ENCODE data around the gene KIF15.

KIF15 gene

GRCh38 chr3:44772099-44772442, 10.5 kb downstream of the KIF15 start:
- no peak overlapping the region for H2BK15ac ChIP-seq (ENCODE audit: low read depth, poor library complexity, severe bottlenecking)
- H3K4me1 ChIP-seq (ENCODE audit: control insufficient read depth, insufficient read depth, low read depth, low read length) = no peaks in the 10 kb centered on the region
- no peak overlapping the region for H4K8ac ChIP-seq (ENCODE audit: low read length)
- H2BK5ac ChIP-seq (ENCODE audit: low read depth, low read length, poor library complexity, severe bottlenecking) = no peak overlapping the region
- WGBS = 100% methylated on average over 1 of the region's 1 CpG
- H3K79me1 ChIP-seq (replicated peaks; ENCODE audit: low read length, poor library complexity, severe bottlenecking) = peaks cover 38% of the 10 kb centered on the region
- H3K36me3 ChIP-seq (ENCODE audit: control insufficient read depth in 1 of 2, insufficient read depth in 2 of 2, low read depth in 1 of 2, low read length in 2 of 2) = peaks cover 0 to 3% of the 10 kb centered on the region in 2 experiments
- H3K4me3 ChIP-seq (ENCODE audit: insufficient read depth in 1 of 2, low read depth in 1 of 2, low read length in 2 of 2) = no peak overlapping the region
- H4K91ac ChIP-seq (ENCODE audit: low read length) = no peak overlapping the region
- H3K14ac ChIP-seq (ENCODE audit: low read length in 2 of 2) = no peak overlapping the region
- H3K9me3 ChIP-seq (ENCODE audit: control insufficient read depth, low read length) = peaks cover 56% of the 10 kb centered on the region
- no peak overlapping the region for H2AK5ac ChIP-seq (ENCODE audit: low read length, severe bottlenecking)
- no peak overlapping the region for H3K9ac ChIP-seq (ENCODE audit: low read length)
- no peak overlapping the region for H3K4me2 ChIP-seq (ENCODE audit: low read length, poor library complexity, severe bottlenecking)
- no peak overlapping the region for H2BK120ac ChIP-seq (ENCODE audit: low read depth, low read length)
- H2AFZ ChIP-seq (ENCODE audit: low read depth, low read length) = no peak overlapping the region
- no peak for DNase-seq
- no peak overlapping the region for H3K4ac ChIP-seq (ENCODE audit: low read depth in 1 of 2, low read length in 2 of 2)
- H3K18ac ChIP-seq (ENCODE audit: low read depth in 1 of 2, low read length in 2 of 2) = no peak overlapping the region
- no peaks in the 10 kb centered on the region for H3K27me3 ChIP-seq (ENCODE audit: control insufficient read depth in 1 of 2, insufficient read depth in 1 of 2, low read length in 2 of 2)
- no peak overlapping the region for H3K23ac ChIP-seq (ENCODE audit: low read length in 2 of 2)
- no peak overlapping the region for H2BK12ac ChIP-seq (ENCODE audit: low read length in 2 of 2)
- no peak overlapping the region for H3K27ac ChIP-seq (ENCODE audit: low read length, poor library complexity, severe bottlenecking)

- Histone ChIP-seq H3K14ac (ENCODE audit: low read length in 2 of 2) (no peak overlapping the region), H2BK5ac (ENCODE audit: low read depth, low read length, poor library complexity, severe bottlenecking) (no peak overlapping the region), H3K27ac (ENCODE audit: low read length, poor library complexity, severe bottlenecking) (no peak overlapping the region), H3K9me3 (ENCODE audit: control insufficient read depth, low read length) (no peaks in the 10 kb centered on the region), H2AK5ac (ENCODE audit: low read length, severe bottlenecking) (no peak overlapping the region), H3K4me2 (ENCODE audit: low read length, poor library complexity, severe bottlenecking) (no peak overlapping the region), H4K91ac (ENCODE audit: low read length) (no peak overlapping the region), H3K4me1 (ENCODE audit: control insufficient read depth, insufficient read depth, low read depth, low read length) (no peaks in the 10 kb centered on the region), H3K18ac (ENCODE audit: low read depth in 1 of 2, low read length in 2 of 2) (no peak overlapping the region), H3K79me1 (replicated peaks; ENCODE audit: low read length, poor library complexity, severe bottlenecking) (peaks cover 1% of the 10 kb centered on the region), H3K4ac (ENCODE audit: low read depth in 1 of 2, low read length in 2 of 2) (no peak overlapping the region), H3K4me3 (ENCODE audit: insufficient read depth in 1 of 2, low read depth in 1 of 2, low read length in 2 of 2) (no peak overlapping the region), H3K23ac (ENCODE audit: low read length in 2 of 2) (no peak overlapping the region), H3K9ac (ENCODE audit: low read length) (no peak overlapping the region), H2BK120ac (ENCODE audit: low read depth, low read length) (no peak overlapping the region), H2BK12ac (ENCODE audit: low read length in 2 of 2) (no peak overlapping the region), H3K27me3 (ENCODE audit: control insufficient read depth in 1 of 2, insufficient read depth in 1 of 2, low read length in 2 of 2) (no peaks in the 10 kb centered on the region), H2AFZ (ENCODE audit: low read depth, low read length) (no peak overlapping the region), H3K36me3 (ENCODE audit: control insufficient read depth in 1 of 2, insufficient read depth in 2 of 2, low read depth in 1 of 2, low read length in 2 of 2) (peaks cover 0 to 5% of the 10 kb centered on the region in 2 experiments), H4K8ac (ENCODE audit: low read length) (no peak overlapping the region), H2BK15ac (ENCODE audit: low read depth, poor library complexity, severe bottlenecking) (no peak overlapping the region)
- 95% methylated on average over 4 of the region's 4 CpGs for WGBS
- DNase-seq = no peak
These were observed 21.3 kb downstream of the KIF15 start for GRCh38 chr3:44782891-44783290.

- H2BK15ac ChIP-seq (ENCODE audit: low read depth, poor library complexity, severe bottlenecking) = no peak overlapping the region
- WGBS = 92% methylated on average over 4 of the region's 4 CpGs
- no peaks in the 10 kb centered on the region for H3K27me3 ChIP-seq (ENCODE audit: control insufficient read depth in 1 of 2, insufficient read depth in 1 of 2, low read length in 2 of 2)
- H2AK5ac ChIP-seq (ENCODE audit: low read length, severe bottlenecking) = no peak overlapping the region
- no peak overlapping the region for H3K14ac ChIP-seq (ENCODE audit: low read length in 2 of 2)
- H2AFZ ChIP-seq (ENCODE audit: low read depth, low read length) = no peak overlapping the region
- H3K9ac ChIP-seq (ENCODE audit: low read length) = no peak overlapping the region
- H4K91ac ChIP-seq (ENCODE audit: low read length) = no peak overlapping the region
- H3K36me3 ChIP-seq (ENCODE audit: control insufficient read depth in 1 of 2, insufficient read depth in 2 of 2, low read depth in 1 of 2, low read length in 2 of 2) = peaks cover 0 to 9% of the 10 kb centered on the region in 2 experiments
- no peak overlapping the region for H3K23ac ChIP-seq (ENCODE audit: low read length in 2 of 2)
- H2BK5ac ChIP-seq (ENCODE audit: low read depth, low read length, poor library complexity, severe bottlenecking) = no peak overlapping the region
- no peak overlapping the region for H2BK120ac ChIP-seq (ENCODE audit: low read depth, low read length)
- H3K9me3 ChIP-seq (ENCODE audit: control insufficient read depth, low read length) = no peaks in the 10 kb centered on the region
- H3K27ac ChIP-seq (ENCODE audit: low read length, poor library complexity, severe bottlenecking) = no peak overlapping the region
- no peak for DNase-seq
- H3K4me2 ChIP-seq (ENCODE audit: low read length, poor library complexity, severe bottlenecking) = no peak overlapping the region
- no peak overlapping the region for H3K4me3 ChIP-seq (ENCODE audit: insufficient read depth in 1 of 2, low read depth in 1 of 2, low read length in 2 of 2)
- H3K79me1 ChIP-seq (replicated peaks; ENCODE audit: low read length, poor library complexity, severe bottlenecking) = no peaks in the 10 kb centered on the region
- H3K18ac ChIP-seq (ENCODE audit: low read depth in 1 of 2, low read length in 2 of 2) = no peak overlapping the region
- no peaks in the 10 kb centered on the region for H3K4me1 ChIP-seq (ENCODE audit: control insufficient read depth, insufficient read depth, low read depth, low read length)
- H4K8ac ChIP-seq (ENCODE audit: low read length) = no peak overlapping the region
- no peak overlapping the region for H3K4ac ChIP-seq (ENCODE audit: low read depth in 1 of 2, low read length in 2 of 2)
- no peak overlapping the region for H2BK12ac ChIP-seq (ENCODE audit: low read length in 2 of 2)
These were observed 33.6 kb downstream of the KIF15 start for GRCh38 chr3:44795197-44795596.

- Histone ChIP-seq H2BK120ac (ENCODE audit: low read depth, low read length) (no peak overlapping the region), H4K91ac (ENCODE audit: low read length) (no peak overlapping the region), H3K4me3 (ENCODE audit: insufficient read depth in 1 of 2, low read depth in 1 of 2, low read length in 2 of 2) (no peak overlapping the region), H3K4ac (ENCODE audit: low read depth in 1 of 2, low read length in 2 of 2) (no peak overlapping the region), H3K79me1 (replicated peaks; ENCODE audit: low read length, poor library complexity, severe bottlenecking) (no peaks in the 10 kb centered on the region), H3K9me3 (ENCODE audit: control insufficient read depth, low read length) (no peaks in the 10 kb centered on the region), H2BK15ac (ENCODE audit: low read depth, poor library complexity, severe bottlenecking) (no peak overlapping the region), H3K18ac (ENCODE audit: low read depth in 1 of 2, low read length in 2 of 2) (no peak overlapping the region), H3K23ac (ENCODE audit: low read length in 2 of 2) (no peak overlapping the region), H4K8ac (ENCODE audit: low read length) (no peak overlapping the region), H3K4me1 (ENCODE audit: control insufficient read depth, insufficient read depth, low read depth, low read length) (no peaks in the 10 kb centered on the region), H2BK5ac (ENCODE audit: low read depth, low read length, poor library complexity, severe bottlenecking) (no peak overlapping the region), H3K27ac (ENCODE audit: low read length, poor library complexity, severe bottlenecking) (no peak overlapping the region), H2AFZ (ENCODE audit: low read depth, low read length) (no peak overlapping the region), H3K9ac (ENCODE audit: low read length) (no peak overlapping the region), H3K36me3 (ENCODE audit: control insufficient read depth in 1 of 2, insufficient read depth in 2 of 2, low read depth in 1 of 2, low read length in 2 of 2) (peaks cover 0 to 9% of the 10 kb centered on the region in 2 experiments), H2BK12ac (ENCODE audit: low read length in 2 of 2) (no peak overlapping the region), H3K14ac (ENCODE audit: low read length in 2 of 2) (no peak overlapping the region), H2AK5ac (ENCODE audit: low read length, severe bottlenecking) (no peak overlapping the region), H3K27me3 (ENCODE audit: control insufficient read depth in 1 of 2, insufficient read depth in 1 of 2, low read length in 2 of 2) (no peaks in the 10 kb centered on the region), H3K4me2 (ENCODE audit: low read length, poor library complexity, severe bottlenecking) (no peak overlapping the region)
- WGBS = 83% methylated on average over 2 of the region's 2 CpGs
- DNase-seq = no peak
These were observed 40.4 kb downstream of the KIF15 start for GRCh38 chr3:44802011-44802410.

All from mesenchymal stem cell (in vitro differentiated cells and primary cell).